Measurements from ENCODE around the gene CDKL1.
"Not testable (repeated sequence)": the region's sequence is repeated elsewhere in the genome, so short reads cannot be mapped to it uniquely, and the experiment has no call there.

The CDKL1 gene

DNA sequence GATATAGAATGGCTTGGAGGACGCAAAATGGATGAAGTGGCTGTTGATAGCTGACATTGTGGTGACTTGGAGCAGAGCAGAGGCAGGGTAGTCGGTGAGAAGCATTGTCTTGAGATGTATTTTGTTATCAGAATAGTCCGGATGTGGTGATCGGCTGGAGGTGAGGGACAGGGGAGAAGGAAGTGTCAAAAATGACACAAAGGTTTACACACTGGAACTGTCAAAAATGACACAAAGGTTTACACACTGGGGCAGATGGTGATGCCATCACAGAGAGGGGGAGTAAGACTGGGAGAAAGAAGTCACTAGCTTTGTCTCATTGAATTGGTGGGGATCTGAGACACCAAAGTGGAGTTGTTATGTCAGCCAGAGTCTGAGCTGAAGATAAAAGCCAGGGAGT is 30.1 kb downstream of the CDKL1 start:
- H3K4me3 ChIP-seq (ENCODE audit: low read depth, low read length): no peak overlapping the region
- in situ Hi-C loops (cut with HindIII; ENCODE audit: low sequenced_read_pairs): no loop called here
- DNase-seq (ENCODE audit: low read depth, low spot score): no peak
- TF ChIP-seq, protein P1, sequence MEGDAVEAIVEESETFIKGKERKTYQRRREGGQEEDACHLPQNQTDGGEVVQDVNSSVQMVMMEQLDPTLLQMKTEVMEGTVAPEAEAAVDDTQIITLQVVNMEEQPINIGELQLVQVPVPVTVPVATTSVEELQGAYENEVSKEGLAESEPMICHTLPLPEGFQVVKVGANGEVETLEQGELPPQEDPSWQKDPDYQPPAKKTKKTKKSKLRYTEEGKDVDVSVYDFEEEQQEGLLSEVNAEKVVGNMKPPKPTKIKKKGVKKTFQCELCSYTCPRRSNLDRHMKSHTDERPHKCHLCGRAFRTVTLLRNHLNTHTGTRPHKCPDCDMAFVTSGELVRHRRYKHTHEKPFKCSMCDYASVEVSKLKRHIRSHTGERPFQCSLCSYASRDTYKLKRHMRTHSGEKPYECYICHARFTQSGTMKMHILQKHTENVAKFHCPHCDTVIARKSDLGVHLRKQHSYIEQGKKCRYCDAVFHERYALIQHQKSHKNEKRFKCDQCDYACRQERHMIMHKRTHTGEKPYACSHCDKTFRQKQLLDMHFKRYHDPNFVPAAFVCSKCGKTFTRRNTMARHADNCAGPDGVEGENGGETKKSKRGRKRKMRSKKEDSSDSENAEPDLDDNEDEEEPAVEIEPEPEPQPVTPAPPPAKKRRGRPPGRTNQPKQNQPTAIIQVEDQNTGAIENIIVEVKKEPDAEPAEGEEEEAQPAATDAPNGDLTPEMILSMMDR (IDR thresholded peaks at IDR 0.05; ENCODE audit: low read depth, low read length): no peak

DNA sequence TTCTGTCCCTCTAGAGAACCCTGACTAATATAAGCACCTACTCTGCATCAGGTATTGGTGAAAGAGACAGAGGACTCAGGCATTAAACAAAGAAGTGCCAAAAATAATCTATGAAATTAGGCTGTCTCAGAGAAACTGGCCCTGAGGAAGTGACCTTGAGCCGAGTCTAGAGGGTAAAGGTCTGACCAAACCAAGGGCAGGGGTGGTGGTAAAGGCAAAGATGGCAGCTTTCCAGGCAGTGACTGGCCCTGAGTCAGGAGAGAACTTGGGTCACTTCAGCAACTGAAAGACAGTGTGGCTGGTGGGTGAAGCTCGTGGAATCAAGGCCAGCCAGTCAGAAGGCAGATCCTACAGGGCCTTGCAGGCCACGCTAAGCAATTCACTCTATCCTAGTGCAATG is 30.6 kb downstream of the CDKL1 start:
- no peak for DNase-seq (ENCODE audit: low read depth, low spot score)
- no peak overlapping the region for H3K4me3 ChIP-seq (ENCODE audit: low read depth, low read length)
- TF ChIP-seq, protein P1 (IDR thresholded peaks at IDR 0.05; ENCODE audit: low read depth, low read length): no peak
- in situ Hi-C loops (cut with HindIII; ENCODE audit: low sequenced_read_pairs): no loop called here

DNA sequence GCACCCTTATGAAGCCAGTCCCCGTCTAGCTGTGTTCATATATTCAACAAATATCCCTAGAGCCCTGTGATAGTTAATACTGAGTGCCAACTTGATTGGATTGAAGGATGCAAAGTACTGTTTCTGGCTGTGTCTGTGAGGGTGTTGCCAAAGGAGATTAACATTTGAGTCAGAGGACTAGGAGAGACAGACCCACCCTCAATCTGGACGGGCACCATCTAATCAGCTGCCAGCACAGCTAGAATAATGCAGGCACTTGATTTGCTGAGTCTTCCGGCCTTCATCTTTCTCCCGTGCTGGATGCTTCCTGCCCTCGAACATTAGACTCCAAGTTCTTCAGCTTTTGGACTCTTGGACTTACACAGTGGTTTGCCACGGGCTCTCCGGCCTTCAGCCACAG is 31.1 kb downstream of the CDKL1 start:
- DNase-seq (ENCODE audit: low read depth, low spot score); in situ Hi-C loops (cut with HindIII; ENCODE audit: low sequenced_read_pairs); H3K4me3 ChIP-seq (ENCODE audit: low read depth, low read length): not testable (repeated sequence)

DNA sequence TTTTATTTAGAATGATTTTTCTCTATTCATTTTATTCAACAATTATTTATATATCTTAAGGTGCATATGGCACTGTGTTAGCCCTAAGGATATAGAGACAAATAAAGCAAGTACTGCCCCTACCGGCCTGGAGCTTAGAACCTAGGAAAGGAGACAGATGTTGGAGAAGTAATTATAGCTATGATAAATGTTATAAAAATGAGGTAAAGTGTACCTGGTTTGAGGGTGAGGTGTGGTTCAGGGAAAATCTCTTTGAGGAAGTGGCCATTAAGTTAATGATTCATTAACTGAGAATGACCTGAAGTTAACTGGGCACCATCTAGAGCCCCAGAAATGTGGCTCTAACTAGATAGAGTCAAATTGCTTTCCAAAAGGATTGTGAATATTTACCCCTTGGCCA is 31.9 kb downstream of the CDKL1 start:
- H3K4me3 ChIP-seq (ENCODE audit: low read depth, low read length): no peak overlapping the region
- in situ Hi-C loops (cut with HindIII; ENCODE audit: low sequenced_read_pairs): no loop called here
- TF ChIP-seq, protein P1 (IDR thresholded peaks at IDR 0.05; ENCODE audit: low read depth, low read length): no peak
- DNase-seq (ENCODE audit: low read depth, low spot score): no peak

DNA sequence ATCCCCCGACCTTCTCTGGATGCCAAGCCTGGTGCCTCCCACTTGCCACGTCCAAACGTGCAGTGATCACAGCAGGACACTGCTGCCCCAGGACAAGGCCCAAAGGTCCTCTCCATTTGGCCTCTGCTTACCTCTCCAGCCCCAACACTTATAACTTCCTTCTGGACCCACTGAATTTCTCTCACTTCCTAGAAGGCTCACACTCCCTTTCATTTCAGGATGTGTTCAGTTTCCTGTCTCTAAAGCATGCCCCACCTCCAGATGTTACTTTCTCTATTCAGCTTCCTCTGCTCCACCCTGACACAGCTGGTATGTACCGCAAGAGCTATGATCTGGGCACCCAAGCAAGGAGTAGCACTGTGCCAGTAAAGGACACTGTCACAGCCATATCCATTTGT is 33.0 kb downstream of the CDKL1 start:
- H3K4me3 ChIP-seq (ENCODE audit: low read depth, low read length): no peak overlapping the region
- TF ChIP-seq, protein P1 (IDR thresholded peaks at IDR 0.05; ENCODE audit: low read depth, low read length): no peak
- DNase-seq (ENCODE audit: low read depth, low spot score): no peak
- in situ Hi-C loops (cut with HindIII; ENCODE audit: low sequenced_read_pairs): no loop called here

DNA sequence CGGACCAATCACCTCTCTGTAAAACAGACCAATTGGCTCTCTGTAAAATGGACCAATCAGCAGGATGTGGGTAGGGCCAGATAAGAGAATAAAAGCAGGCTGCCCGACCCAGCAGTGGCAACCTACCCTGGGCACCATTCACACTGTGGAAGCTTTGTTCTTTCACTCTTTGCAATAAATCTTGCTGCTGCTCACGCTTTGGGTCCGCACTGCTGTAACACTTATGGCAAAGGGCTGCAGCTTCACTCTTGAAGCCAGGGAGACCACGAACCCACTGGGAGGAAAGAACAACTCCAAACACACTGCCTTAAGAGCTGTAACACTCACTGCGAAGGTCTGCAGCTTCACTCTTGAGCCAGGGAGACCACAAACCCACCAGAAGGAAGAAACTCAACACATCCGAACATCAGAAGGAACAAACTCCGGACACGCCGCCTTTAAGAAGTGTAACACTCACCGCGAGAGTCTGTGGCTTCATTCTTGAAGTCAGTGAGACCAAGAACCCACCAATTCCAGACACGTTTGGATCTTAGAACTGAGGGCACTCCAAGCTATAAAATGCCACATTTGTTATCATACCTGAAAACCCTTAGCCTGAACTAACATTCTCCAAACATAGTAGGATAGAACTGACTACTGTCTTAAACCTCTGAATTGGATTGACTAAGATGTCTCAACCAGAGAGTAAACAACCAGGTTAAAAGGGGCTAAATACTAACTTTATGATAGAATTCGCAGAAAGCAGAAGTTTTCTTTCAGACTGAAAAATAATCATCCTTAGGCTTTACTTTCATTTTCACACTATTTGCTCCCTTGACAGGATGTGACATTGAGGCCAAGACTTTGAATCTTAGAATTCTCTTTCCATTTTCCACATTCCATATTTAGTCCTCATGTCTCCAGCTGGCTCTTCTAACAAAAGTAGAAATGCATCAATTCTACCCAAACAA is 33.6 kb downstream of the CDKL1 start:
- DNase-seq (ENCODE audit: low read depth, low spot score): no peak
- H3K4me3 ChIP-seq (ENCODE audit: low read depth, low read length): no peak overlapping the region
- TF ChIP-seq, protein P1 (IDR thresholded peaks at IDR 0.05; ENCODE audit: low read depth, low read length): no peak
- in situ Hi-C loops (cut with HindIII; ENCODE audit: low sequenced_read_pairs): no loop called here

DNA sequence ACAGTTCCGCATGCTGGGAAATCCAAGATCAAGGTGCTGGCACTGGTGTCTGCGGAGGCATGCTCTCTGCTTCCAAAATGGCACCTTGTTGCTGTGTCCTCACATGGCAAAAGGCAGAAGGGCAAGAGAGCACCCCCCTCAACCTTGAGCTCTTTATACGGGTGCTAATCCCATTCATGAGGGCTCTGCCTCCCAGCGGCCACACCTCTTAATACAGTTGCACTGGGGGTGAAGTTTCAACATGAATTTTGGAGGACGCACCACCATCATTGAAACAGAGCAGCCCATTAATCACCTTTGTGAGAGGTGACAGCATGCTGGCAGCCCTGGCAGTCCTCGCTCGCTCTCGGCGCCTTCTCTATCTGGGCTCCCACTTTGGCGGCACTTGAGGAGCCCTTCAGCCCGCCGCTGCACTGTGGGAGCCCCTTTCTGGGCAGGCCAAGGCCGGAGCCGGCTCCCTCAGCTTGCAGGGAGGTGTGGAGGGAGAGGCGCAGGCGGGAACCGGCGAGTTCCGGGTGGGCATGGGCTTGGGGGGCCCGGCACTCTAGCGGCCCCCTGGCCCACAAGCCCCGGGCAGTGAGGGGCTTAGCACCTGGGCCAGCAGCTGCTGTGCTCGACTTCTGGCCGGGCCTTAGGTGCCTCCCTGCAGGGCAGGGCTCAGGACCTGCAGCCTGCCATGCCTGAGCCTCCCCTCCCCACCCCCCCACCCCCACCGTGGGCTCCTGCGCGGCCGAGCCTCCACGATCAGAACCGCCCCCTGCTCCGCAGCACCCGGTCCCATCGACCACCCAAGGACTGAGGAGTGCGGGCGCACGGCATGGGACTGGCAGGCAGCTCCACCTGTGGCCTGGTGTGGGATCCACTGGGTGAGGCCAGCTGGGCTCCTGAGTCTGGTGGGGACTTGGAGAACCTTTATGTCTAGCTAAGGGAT is 34.9 kb downstream of the CDKL1 start:
- DNase-seq (ENCODE audit: low read depth, low spot score); H3K4me3 ChIP-seq (ENCODE audit: low read depth, low read length); in situ Hi-C loops (cut with HindIII; ENCODE audit: low sequenced_read_pairs): not testable (repeated sequence)
